Endothelial cell (in vitro differentiated cells): ENCODE measurements around the gene LILRB1. TPM values are rescaled to one million over a fixed set of nuclear protein-coding genes. Genes with fewer than 3 reads are reported as not detected.

Experiments used
- DNase-seq: peaks from one replicate; pipeline ENCODE4 v3.0.0; 2021; ENCODE audit warnings: low spot score
- H3K27ac Mint-ChIP-seq: one replicate; pipeline ENCODE4 v1.8.0; 2021; ENCODE audit warnings: mixed read lengths, inconsistent platforms; ENCODE audit not compliant: unreplicated experiment
- H3K27me3 Mint-ChIP-seq: one replicate; pipeline ENCODE4 v1.8.0; 2021; ENCODE audit warnings: mild to moderate bottlenecking, moderate library complexity, mixed read lengths, inconsistent platforms; ENCODE audit not compliant: unreplicated experiment
- H3K36me3 Mint-ChIP-seq: one replicate; pipeline ENCODE4 v1.8.0; 2021; ENCODE audit warnings: mild to moderate bottlenecking, low read depth, mixed read lengths, inconsistent platforms; ENCODE audit not compliant: unreplicated experiment
- H3K4me1 Mint-ChIP-seq: one replicate; pipeline ENCODE4 v1.8.0; 2021; ENCODE audit warnings: mild to moderate bottlenecking, mixed read lengths, inconsistent platforms; ENCODE audit not compliant: unreplicated experiment
- H3K4me3 Mint-ChIP-seq: one replicate; pipeline ENCODE4 v1.8.0; 2021; ENCODE audit warnings: mild to moderate bottlenecking, mixed read lengths, inconsistent platforms; ENCODE audit not compliant: unreplicated experiment
- H3K9me3 Mint-ChIP-seq: one replicate; pipeline ENCODE4 v1.8.0; 2021; ENCODE audit warnings: mixed read lengths, inconsistent platforms; ENCODE audit not compliant: unreplicated experiment
- total RNA-seq: library from RNA; stranded (reverse); fragmentation: NEBNext Ultra II Directional; extraction: Animal tissue kit (Norgen Biotek cat#: 25700); gene quantifications from one replicate; pipeline ENCODE4 v1.2.1, GENCODE V29; 2021; ENCODE audit not compliant: unreplicated experiment
- TF ChIP-seq, protein P1 (sequence below): fragments of 200-600 bp; sonication (generic); IDR thresholded peaks from one replicate; pipeline ENCODE4 v1.5.0; 2021; ENCODE audit warnings: antibody characterized with exemption; ENCODE audit not compliant: unreplicated experiment

Gene LILRB1
- total RNA-seq, 1 donor from 2014 or later, result not detected

DNA sequence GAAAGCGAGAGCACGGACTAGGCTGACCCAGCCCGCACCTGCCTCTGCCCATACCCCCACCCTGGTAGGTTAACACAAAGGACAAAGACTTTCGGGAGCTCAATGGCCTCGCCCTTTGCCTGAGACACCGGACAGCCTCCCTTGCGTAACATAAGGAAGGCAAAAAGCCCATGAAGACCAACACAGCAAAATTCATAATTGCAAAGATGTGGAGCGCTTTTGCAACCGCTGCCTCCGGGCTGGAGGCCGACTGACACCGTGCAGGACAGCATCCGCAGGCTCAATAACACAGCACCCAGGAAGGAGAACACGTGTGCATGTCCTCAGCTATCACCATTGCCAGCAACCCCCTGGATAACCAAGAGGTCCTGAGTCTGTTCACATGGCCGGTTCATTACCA is 21.5 kb upstream of the LILRB1 start:
- Mint-ChIP-seq H3K27me3 (peaks cover 11% of the 10 kb centered on the region), H3K4me1 (no peaks in the 10 kb centered on the region), H3K4me3 (no peak overlapping the region), H3K27ac (no peak overlapping the region), H3K36me3 (peaks cover 7% of the 10 kb centered on the region), H3K9me3 (peaks cover 32% of the 10 kb centered on the region)
- TF ChIP-seq, protein P1, sequence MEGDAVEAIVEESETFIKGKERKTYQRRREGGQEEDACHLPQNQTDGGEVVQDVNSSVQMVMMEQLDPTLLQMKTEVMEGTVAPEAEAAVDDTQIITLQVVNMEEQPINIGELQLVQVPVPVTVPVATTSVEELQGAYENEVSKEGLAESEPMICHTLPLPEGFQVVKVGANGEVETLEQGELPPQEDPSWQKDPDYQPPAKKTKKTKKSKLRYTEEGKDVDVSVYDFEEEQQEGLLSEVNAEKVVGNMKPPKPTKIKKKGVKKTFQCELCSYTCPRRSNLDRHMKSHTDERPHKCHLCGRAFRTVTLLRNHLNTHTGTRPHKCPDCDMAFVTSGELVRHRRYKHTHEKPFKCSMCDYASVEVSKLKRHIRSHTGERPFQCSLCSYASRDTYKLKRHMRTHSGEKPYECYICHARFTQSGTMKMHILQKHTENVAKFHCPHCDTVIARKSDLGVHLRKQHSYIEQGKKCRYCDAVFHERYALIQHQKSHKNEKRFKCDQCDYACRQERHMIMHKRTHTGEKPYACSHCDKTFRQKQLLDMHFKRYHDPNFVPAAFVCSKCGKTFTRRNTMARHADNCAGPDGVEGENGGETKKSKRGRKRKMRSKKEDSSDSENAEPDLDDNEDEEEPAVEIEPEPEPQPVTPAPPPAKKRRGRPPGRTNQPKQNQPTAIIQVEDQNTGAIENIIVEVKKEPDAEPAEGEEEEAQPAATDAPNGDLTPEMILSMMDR, result no peak
- DNase-seq, result no peak

DNA sequence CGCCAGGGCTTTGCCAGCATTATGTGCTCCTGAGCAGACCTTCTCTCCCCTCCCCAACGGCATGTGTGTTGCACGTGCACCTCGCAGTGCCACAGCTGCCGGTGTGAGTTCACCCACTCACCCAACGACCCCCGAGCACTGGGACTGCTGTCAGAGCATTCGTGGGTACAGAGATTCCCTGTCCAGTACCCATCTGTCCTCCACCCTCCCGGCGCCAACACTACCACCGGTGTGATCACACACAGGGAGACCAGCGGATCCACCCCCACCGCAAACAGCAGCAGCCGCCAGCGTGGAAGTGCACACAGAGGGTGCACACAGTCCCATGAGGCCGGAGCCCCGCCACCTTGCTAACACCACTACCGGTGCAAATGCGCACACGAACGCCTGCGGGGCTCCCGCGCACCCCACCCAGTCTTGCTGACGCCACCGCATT is 20.9 kb upstream of the LILRB1 start:
- H3K27ac Mint-ChIP-seq, result no peak overlapping the region
- no peak overlapping the region for H3K4me3 Mint-ChIP-seq
- H3K9me3 Mint-ChIP-seq, result peaks cover 30% of the 10 kb centered on the region
- H3K4me1 Mint-ChIP-seq, result no peaks in the 10 kb centered on the region
- no peak for DNase-seq
- peaks cover 11% of the 10 kb centered on the region for H3K27me3 Mint-ChIP-seq
- peaks cover 7% of the 10 kb centered on the region for H3K36me3 Mint-ChIP-seq
- TF ChIP-seq, protein P1, result no peak

DNA sequence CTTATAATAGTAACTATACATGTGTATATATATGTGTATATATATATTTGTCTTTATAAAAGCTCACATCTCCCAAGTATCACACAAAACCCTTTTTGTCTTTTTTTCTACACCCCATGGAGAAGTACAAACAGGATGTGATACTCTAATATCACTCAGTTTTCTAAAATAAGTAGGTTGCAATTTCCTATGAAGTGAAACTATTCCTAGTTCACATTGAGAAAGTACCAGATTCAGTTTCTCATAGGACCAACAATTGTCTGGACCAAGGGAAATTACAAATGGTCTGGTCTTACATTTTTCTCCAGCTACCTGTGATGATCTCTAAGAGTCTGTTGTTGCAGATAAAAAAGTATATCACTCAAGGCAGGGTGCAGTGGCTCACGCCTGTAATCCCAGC is 17.9 kb upstream of the LILRB1 start:
- Mint-ChIP-seq H3K36me3 (no peaks in the 10 kb centered on the region), H3K4me1 (no peaks in the 10 kb centered on the region), H3K9me3 (peaks cover 35% of the 10 kb centered on the region), H3K27ac (no peak overlapping the region), H3K4me3 (no peak overlapping the region), H3K27me3 (peaks cover 6% of the 10 kb centered on the region)
- TF ChIP-seq, protein P1, result no peak
- DNase-seq, result no peak

DNA sequence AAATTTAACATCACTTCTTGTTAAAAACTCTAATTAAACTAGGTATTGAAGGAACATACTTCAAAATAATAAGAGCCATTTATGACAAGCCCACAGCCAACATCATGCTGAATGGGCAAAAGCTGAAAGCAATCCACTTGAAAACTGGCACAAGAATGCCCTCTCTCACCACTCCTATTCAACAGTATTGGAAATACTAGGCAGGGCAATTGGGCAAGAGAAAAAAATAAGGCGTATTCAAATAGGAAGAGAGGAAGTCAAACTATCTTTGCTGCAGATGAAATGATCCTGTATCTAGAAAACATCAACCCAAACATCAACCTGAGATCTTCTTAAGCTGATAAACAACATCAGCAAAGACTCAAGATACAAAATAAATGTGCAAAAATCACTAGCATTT is 15.6 kb upstream of the LILRB1 start:
- H3K9me3 Mint-ChIP-seq, result peaks cover 34% of the 10 kb centered on the region
- H3K27ac Mint-ChIP-seq, result no peak overlapping the region

DNA sequence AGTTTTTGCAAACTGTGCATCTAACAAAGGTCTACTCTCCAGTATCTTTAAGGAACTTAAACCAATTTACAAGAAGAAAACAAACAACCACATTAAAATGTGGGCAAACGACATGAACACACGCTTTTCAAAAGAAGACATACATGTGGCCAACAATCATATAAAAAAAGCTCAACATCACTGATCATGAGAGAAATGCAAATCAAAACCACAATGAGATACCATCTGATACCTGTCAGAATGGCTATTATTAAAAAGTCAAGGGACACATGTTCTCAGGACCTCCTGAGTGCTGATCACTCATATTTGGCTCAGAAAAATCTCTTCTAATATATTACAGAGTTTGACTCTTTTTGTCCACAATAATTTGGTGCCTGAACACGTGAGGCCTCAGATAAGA is 14.2 kb upstream of the LILRB1 start:
- H3K4me1 Mint-ChIP-seq, result no peaks in the 10 kb centered on the region
- no peaks in the 10 kb centered on the region for H3K36me3 Mint-ChIP-seq
- DNase-seq, result no peak
- TF ChIP-seq, protein P1, result no peak
- H3K27ac Mint-ChIP-seq, result no peak overlapping the region
- peaks cover 34% of the 10 kb centered on the region for H3K9me3 Mint-ChIP-seq
- H3K27me3 Mint-ChIP-seq, result no peaks in the 10 kb centered on the region
- H3K4me3 Mint-ChIP-seq, result no peak overlapping the region

More for the DNA sequence above, 15.6 kb upstream of the LILRB1 start:
- H3K27me3 Mint-ChIP-seq, result no peaks in the 10 kb centered on the region
- no peaks in the 10 kb centered on the region for H3K4me1 Mint-ChIP-seq
- H3K36me3 Mint-ChIP-seq, result no peaks in the 10 kb centered on the region
- TF ChIP-seq, protein P1, result no peak
- DNase-seq, result no peak
- H3K4me3 Mint-ChIP-seq, result no peak overlapping the region
